Activated naive CD8-positive, alpha-beta T cell treated with anti-CD3 and anti-CD28 coated beads, Interleukin-2, amount 10 ng/mL, durations not matched to agents 7 days and 5 days (primary cell): Measurements from ENCODE around the gene CRIM1. TPM values are rescaled to one million over a fixed set of nuclear protein-coding genes. Genes with fewer than 3 reads are reported as not detected.

ENCODE experiments used
- ATAC-seq: fragments of 150-1000 bp; cut with Tn5 transposase; one replicate; pipeline ENCODE4 v1.10.0; 2021; ENCODE audit warnings: low read depth, moderate library complexity
- POLR2A ChIA-PET: fragments of 350-600 bp; sonication (Branson Sonifier 250); formaldehyde crosslinking; loops from one replicate; lab custom pipeline; 2021; ENCODE audit warnings: antibody characterized with exemption; lab: Charles Lee
- DNase-seq: peaks from one replicate; pipeline ENCODE4 v3.0.0; 2021
- H3K27ac Mint-ChIP-seq: one replicate; pipeline ENCODE4 v1.8.0; 2022; ENCODE audit warnings: mild to moderate bottlenecking, mixed read lengths
- H3K27me3 Mint-ChIP-seq: one replicate; pipeline ENCODE4 v1.8.0; 2022; ENCODE audit warnings: mild to moderate bottlenecking, moderate library complexity, mixed read lengths
- H3K36me3 Mint-ChIP-seq: one replicate; pipeline ENCODE4 v1.8.0; 2021; ENCODE audit warnings: mild to moderate bottlenecking, mixed read lengths
- H3K4me1 Mint-ChIP-seq: one replicate; pipeline ENCODE4 v1.8.0; 2021; ENCODE audit warnings: mixed read lengths
- H3K4me3 Mint-ChIP-seq: one replicate; pipeline ENCODE4 v1.8.0; 2022; ENCODE audit warnings: mild to moderate bottlenecking, moderate library complexity, mixed read lengths
- H3K9me3 Mint-ChIP-seq: one replicate; pipeline ENCODE4 v1.8.0; 2021; ENCODE audit warnings: mixed read lengths
- total RNA-seq, 2 experiments: library from RNA; stranded (reverse); gene quantifications; one replicate each; pipeline ENCODE4 v1.2.3, GENCODE V29; 2021

The CRIM1 gene
- total RNA-seq, 2 experiments from 2014 or later, result 3.2 to 3.5 TPM

GRCh38 chr2:36487947-36488346, 132.4 kb downstream of the CRIM1 start:
- POLR2A ChIA-PET, result no interaction called here
- Mint-ChIP-seq H3K36me3 (no peaks in the 10 kb centered on the region), H3K9me3 (peaks cover 2% of the 10 kb centered on the region), H3K4me3 (no peak overlapping the region), H3K27me3 (no peaks in the 10 kb centered on the region), H3K27ac (no peak overlapping the region), H3K4me1 (no peaks in the 10 kb centered on the region)
- ATAC-seq (no peak), DNase-seq (no peak)

DNA sequence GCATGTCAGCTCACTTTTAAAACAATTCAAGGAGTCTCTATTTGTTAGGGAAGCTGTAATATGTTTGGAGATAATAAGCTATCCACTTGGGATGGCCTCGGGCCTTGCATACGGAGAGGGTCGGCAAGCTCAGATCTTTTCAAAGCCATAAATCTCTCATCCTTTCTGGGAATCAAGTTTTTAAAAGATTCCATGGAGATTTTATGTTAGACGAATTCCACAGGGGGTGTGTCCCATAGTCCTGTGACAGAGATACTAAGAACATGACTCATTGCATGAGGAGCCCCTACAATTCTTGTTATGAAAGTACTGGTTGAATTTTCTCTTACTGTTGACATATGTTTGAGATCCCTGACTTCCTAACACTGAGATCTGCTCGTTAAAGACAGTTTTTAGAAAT, 133.7 kb downstream of the CRIM1 start:
- DNase-seq, result no peak
- H3K27me3 Mint-ChIP-seq, result no peaks in the 10 kb centered on the region
- no peaks in the 10 kb centered on the region for H3K36me3 Mint-ChIP-seq
- H3K4me1 Mint-ChIP-seq, result no peaks in the 10 kb centered on the region
- no peaks in the 10 kb centered on the region for H3K9me3 Mint-ChIP-seq
- no peak for ATAC-seq
- H3K4me3 Mint-ChIP-seq, result no peak overlapping the region
- POLR2A ChIA-PET, result no interaction called here
- H3K27ac Mint-ChIP-seq, result no peak overlapping the region

GRCh38 chr2:36490749-36491148, 135.2 kb downstream of the CRIM1 start:
- H3K27ac Mint-ChIP-seq, result no peak overlapping the region
- H3K4me1 Mint-ChIP-seq, result no peaks in the 10 kb centered on the region
- H3K9me3 Mint-ChIP-seq, result no peaks in the 10 kb centered on the region
- H3K36me3 Mint-ChIP-seq, result no peaks in the 10 kb centered on the region
- no peak overlapping the region for H3K4me3 Mint-ChIP-seq
- POLR2A ChIA-PET, result no interaction called here
- DNase-seq (no peak), ATAC-seq (no peak)
- H3K27me3 Mint-ChIP-seq, result no peaks in the 10 kb centered on the region

- no peak overlapping the region for H3K27ac Mint-ChIP-seq
- POLR2A ChIA-PET, result no interaction called here
- no peaks in the 10 kb centered on the region for H3K36me3 Mint-ChIP-seq
- H3K4me1 Mint-ChIP-seq, result no peaks in the 10 kb centered on the region
- no peaks in the 10 kb centered on the region for H3K27me3 Mint-ChIP-seq
- no peaks in the 10 kb centered on the region for H3K9me3 Mint-ChIP-seq
- no peak for ATAC-seq
- H3K4me3 Mint-ChIP-seq, result no peak overlapping the region
- DNase-seq, result no peak
Measured at GRCh38 chr2:36492216-36492945, 136.8 kb downstream of the CRIM1 start.

DNA sequence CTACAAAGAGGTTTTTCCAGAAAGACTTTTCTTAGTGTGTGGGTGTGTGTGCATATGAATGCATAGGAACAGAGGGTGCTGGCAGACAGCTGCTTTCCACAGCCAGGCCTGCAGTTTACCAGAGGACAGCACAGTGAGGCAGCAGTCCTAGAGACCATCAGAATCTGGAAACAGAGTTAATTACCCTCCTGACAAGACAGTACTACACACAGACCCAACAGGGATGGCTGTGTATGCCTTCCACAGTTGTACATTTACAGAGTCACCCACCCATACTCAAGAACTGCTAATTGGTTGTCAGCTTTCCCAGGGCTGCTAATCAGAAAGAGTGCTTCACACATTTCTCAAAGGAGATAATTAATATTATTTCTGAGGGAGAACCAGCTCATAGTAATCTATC, 137.7 kb downstream of the CRIM1 start:
- Mint-ChIP-seq H3K4me3 (no peak overlapping the region), H3K36me3 (no peaks in the 10 kb centered on the region), H3K9me3 (no peaks in the 10 kb centered on the region)

DNA sequence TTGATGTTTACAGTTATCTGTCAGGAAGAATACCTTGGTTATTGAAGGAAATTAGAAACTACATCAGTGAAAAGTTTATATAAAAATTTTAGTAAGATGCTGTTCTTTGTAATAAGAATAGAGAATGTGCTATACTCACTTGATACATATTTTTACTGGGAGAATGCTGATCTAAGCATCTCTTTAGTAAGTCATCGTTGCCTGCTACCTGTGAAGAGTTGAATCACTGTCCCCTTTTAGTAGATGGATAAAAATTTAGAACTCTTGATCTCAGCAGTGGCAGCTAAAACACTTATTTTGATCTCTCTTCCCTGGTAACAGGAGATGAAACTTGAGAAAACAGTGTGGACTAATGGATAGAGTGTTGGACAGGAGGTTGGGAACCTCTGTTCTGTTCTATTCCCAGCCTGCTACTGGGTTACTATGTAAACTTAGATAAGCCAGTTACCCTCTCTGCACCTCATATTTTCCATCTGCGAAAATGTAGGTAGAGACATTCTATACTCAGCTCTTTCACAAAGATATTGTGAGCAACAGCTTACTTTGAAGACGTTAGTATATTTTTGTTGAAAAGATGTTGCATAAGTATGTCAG, 142.1 kb downstream of the CRIM1 start:
- POLR2A ChIA-PET, result no interaction called here
- Mint-ChIP-seq H3K36me3 (no peaks in the 10 kb centered on the region), H3K4me1 (no peaks in the 10 kb centered on the region), H3K9me3 (no peaks in the 10 kb centered on the region), H3K4me3 (no peak overlapping the region), H3K27ac (no peak overlapping the region), H3K27me3 (no peaks in the 10 kb centered on the region)
- DNase-seq (no peak), ATAC-seq (no peak)

More for the DNA sequence above, 137.7 kb downstream of the CRIM1 start:
- ATAC-seq, result no peak
- POLR2A ChIA-PET, result no interaction called here
- DNase-seq, result no peak
- Mint-ChIP-seq H3K27ac (no peak overlapping the region), H3K27me3 (no peaks in the 10 kb centered on the region), H3K4me1 (no peaks in the 10 kb centered on the region)

DNA sequence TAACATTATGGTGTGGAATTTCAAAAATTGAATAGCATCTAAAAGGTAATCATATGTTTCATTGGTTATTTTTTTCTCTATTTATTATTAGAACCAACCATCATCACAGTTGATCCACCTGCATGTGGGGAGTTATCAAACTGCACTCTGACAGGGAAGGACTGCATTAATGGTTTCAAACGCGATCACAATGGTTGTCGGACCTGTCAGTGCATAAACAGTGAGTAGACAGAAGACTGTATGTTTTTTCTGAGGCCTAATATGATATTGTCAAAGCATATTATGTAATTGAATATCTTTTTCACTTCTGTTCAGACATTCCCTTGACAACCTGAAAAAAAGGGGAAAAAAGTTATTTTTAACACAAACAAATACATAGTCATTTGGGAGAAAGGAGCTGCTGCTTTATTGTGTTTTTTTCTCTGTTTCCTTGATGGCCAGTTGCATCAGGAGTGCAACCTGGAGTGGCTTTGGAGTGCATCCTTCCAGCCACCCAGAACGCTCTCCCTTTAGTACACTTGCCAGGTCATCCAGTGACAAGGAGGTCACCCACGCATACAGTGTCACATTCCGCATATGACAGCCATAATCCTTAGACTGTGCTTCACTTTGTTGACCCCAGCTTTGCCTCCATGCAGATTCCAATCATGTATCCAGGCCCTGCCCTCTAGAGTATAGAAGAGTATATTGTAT, 143.7 kb downstream of the CRIM1 start:
- Mint-ChIP-seq H3K27me3 (no peaks in the 10 kb centered on the region), H3K27ac (no peak overlapping the region), H3K4me3 (no peak overlapping the region), H3K9me3 (no peaks in the 10 kb centered on the region), H3K36me3 (no peaks in the 10 kb centered on the region), H3K4me1 (no peaks in the 10 kb centered on the region)
- DNase-seq (no peak), ATAC-seq (no peak)
- POLR2A ChIA-PET, result no interaction called here

GRCh38 chr2:36500072-36500471, 144.5 kb downstream of the CRIM1 start:
- ATAC-seq, result no peak
- no peaks in the 10 kb centered on the region for H3K9me3 Mint-ChIP-seq
- H3K27ac Mint-ChIP-seq, result no peak overlapping the region
- H3K27me3 Mint-ChIP-seq, result no peaks in the 10 kb centered on the region
- POLR2A ChIA-PET, result no interaction called here
- DNase-seq, result no peak
- no peak overlapping the region for H3K4me3 Mint-ChIP-seq
- H3K36me3 Mint-ChIP-seq, result no peaks in the 10 kb centered on the region
- H3K4me1 Mint-ChIP-seq, result no peaks in the 10 kb centered on the region

DNA sequence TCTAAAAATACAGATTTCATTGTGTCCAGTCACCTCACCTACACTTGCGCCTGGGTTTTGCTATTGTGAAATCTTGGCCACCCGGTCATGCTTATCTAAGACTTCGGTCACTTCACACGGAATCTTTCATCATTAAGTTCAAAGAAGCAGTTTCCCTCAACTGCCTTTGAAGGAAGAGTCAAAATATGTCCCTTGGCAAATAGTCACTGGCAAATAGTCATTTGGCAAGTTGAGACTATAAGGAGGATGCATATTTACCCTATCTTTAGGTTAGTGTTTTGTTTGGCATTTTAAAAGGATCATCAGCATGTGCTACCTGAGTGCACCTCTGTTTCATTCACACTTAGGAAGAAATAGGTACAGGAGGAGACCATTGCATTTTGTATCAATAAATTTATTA, 146.5 kb downstream of the CRIM1 start:
- Mint-ChIP-seq H3K4me3 (no peak overlapping the region), H3K9me3 (no peaks in the 10 kb centered on the region), H3K4me1 (no peaks in the 10 kb centered on the region), H3K27me3 (no peaks in the 10 kb centered on the region), H3K36me3 (no peaks in the 10 kb centered on the region), H3K27ac (no peak overlapping the region)
- no peak for DNase-seq
- POLR2A ChIA-PET, result no interaction called here
- no peak for ATAC-seq

DNA sequence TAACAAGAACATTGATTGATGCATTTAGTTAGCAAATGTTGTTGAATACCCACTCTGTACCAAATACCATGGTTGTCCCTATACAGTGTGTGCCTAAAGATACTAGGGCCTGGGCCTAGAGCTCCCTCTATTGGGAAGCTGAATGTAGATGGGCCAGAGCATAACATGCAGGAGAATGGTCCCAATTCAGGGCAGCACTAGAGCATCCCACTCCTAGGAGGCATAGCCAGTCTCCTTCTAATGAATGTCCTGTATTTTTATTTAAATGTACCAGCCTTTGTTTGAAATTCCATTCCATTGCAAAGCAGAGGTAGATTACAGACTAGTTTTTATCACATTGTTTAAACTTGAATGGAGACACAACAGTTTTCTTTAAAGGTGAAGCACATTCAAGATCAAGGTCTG, 151.8 kb downstream of the CRIM1 start:
- Mint-ChIP-seq H3K36me3 (no peaks in the 10 kb centered on the region), H3K9me3 (no peaks in the 10 kb centered on the region), H3K4me3 (no peak overlapping the region), H3K27me3 (no peaks in the 10 kb centered on the region), H3K4me1 (no peaks in the 10 kb centered on the region), H3K27ac (no peak overlapping the region)
- DNase-seq (no peak), ATAC-seq (peak; percentile 84)
- POLR2A ChIA-PET, result no interaction called here

- ATAC-seq, result no peak
- no peak overlapping the region for H3K4me3 Mint-ChIP-seq
- no peak for DNase-seq
- POLR2A ChIA-PET, result no interaction called here
- no peaks in the 10 kb centered on the region for H3K27me3 Mint-ChIP-seq
- no peak overlapping the region for H3K27ac Mint-ChIP-seq
- no peaks in the 10 kb centered on the region for H3K4me1 Mint-ChIP-seq
- H3K9me3 Mint-ChIP-seq, result no peaks in the 10 kb centered on the region
- H3K36me3 Mint-ChIP-seq, result no peaks in the 10 kb centered on the region
Measured at GRCh38 chr2:36509075-36509474, 153.5 kb downstream of the CRIM1 start.

DNA sequence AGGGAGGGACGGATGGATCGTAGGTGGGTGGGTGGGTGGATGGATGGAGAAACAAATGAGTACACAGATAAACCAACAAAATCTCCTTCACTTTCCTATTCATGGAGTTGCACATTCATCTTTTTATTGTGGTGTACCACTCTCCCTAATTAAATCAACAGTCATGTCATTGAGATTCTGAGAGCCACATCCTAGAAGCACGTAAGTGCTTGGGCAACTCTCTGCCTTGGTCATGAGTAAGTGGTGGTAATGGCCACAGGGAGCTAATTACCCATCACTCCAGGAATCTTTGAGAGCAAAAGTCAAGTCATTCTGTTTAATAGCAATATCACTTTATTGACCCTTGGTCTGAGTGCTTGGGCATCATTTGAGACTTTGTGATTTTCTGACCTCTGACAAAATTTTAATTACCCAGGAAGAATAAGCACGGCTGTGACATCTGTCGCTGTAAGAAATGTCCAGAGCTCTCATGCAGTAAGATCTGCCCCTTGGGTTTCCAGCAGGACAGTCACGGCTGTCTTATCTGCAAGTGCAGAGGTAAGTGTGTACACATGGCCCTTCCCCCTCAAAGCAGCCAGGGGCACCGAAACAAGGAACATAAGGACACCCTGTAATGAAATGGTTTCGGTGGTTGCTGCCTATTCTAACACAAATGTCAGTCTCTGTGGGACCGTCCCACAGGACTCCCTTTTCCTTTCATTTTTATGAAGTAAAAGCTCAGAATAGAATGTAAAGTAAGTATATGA, 156.5 kb downstream of the CRIM1 start:
- Mint-ChIP-seq H3K9me3 (no peaks in the 10 kb centered on the region), H3K4me1 (no peaks in the 10 kb centered on the region), H3K27me3 (no peaks in the 10 kb centered on the region), H3K36me3 (no peaks in the 10 kb centered on the region), H3K27ac (no peak overlapping the region), H3K4me3 (no peak overlapping the region)
- ATAC-seq, result no peak
- no peak for DNase-seq
- POLR2A ChIA-PET, result no interaction called here

GRCh38 chr2:36512705-36513104, 157.1 kb downstream of the CRIM1 start:
- H3K4me1 Mint-ChIP-seq, result no peaks in the 10 kb centered on the region
- no peak overlapping the region for H3K4me3 Mint-ChIP-seq
- POLR2A ChIA-PET, result no interaction called here
- DNase-seq (no peak), ATAC-seq (no peak)
- no peaks in the 10 kb centered on the region for H3K27me3 Mint-ChIP-seq
- H3K36me3 Mint-ChIP-seq, result no peaks in the 10 kb centered on the region
- H3K27ac Mint-ChIP-seq, result no peak overlapping the region
- no peaks in the 10 kb centered on the region for H3K9me3 Mint-ChIP-seq
